ENCODE measurements around the gene LCN9. TPM values are rescaled to one million over a fixed set of nuclear protein-coding genes. Genes with fewer than 3 reads are reported as not detected.

LCN9 gene
- total RNA-seq, 1 experiment from 2014 or later, result 0.52 TPM

DNA sequence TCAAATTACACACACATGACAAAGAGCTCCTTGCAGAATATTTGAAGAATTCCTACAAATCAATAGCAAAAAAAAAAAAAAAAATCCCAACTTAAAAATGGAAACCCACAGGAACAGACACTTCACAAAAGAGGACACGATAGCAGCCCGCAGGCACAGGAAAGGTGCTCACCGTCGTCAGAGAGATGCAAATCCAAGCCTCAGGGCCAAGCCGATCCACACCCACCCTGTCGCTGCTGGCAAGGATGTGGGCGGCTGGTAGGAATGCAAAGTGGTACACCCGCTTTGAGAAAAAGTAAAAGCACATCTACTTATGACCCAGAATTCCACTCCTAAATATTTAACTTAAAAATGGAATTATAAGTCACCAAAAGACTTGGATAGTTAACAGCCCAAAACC, 10.8 kb downstream of the LCN9 start:
- Histone ChIP-seq H2BK120ac (ENCODE audit: low read depth, low read length, poor library complexity, severe bottlenecking) (no peak overlapping the region), H3K4ac (ENCODE audit: low read depth, low read length) (no peak overlapping the region), H4K8ac (replicated peaks; ENCODE audit: insufficient read length, low read depth, low read length) (no peak overlapping the region), H2AK5ac (ENCODE audit: insufficient read length, low read length) (no peak overlapping the region), H3K4me1 (ENCODE audit: insufficient read depth, low read length) (no peaks in the 10 kb centered on the region), H2AFZ (ENCODE audit: low read length) (no peak overlapping the region), H2BK20ac (ENCODE audit: low read depth, low read length, poor library complexity, severe bottlenecking) (no peak overlapping the region), H3K9ac (ENCODE audit: extremely low read depth, insufficient read length, low read length) (no peak overlapping the region), H3K27ac (ENCODE audit: insufficient read length, low read depth, low read length) (no peak overlapping the region), H3K23ac (ENCODE audit: insufficient read length, low read depth, low read length) (no peak overlapping the region), H4K5ac (ENCODE audit: insufficient read length, low read depth, low read length) (no peak overlapping the region), H3K4me2 (ENCODE audit: insufficient read depth, insufficient read length, low read length) (no peak overlapping the region), H3K23me2 (ENCODE audit: insufficient read length, low read depth, low read length, poor library complexity, severe bottlenecking) (no peaks in the 10 kb centered on the region), H3K79me2 (ENCODE audit: insufficient read depth, low read length) (no peaks in the 10 kb centered on the region), H4K91ac (ENCODE audit: insufficient read length, low read depth, low read length) (no peak overlapping the region), H3K79me1 (ENCODE audit: insufficient read depth, low read depth, low read length, poor library complexity, severe bottlenecking) (no peaks in the 10 kb centered on the region), H2BK15ac (ENCODE audit: low read depth, low read length) (no peak overlapping the region), H2BK12ac (ENCODE audit: insufficient read length, low read depth, low read length) (no peak overlapping the region), H3K56ac (ENCODE audit: insufficient read length, low read depth, low read length) (no peak overlapping the region), H3T11ph (ENCODE audit: low read length) (no peak overlapping the region), H3K27me3 (ENCODE audit: insufficient read depth, low read length) (no peaks in the 10 kb centered on the region), H4K20me1 (ENCODE audit: control insufficient read depth, insufficient read depth, insufficient read length) (no peaks in the 10 kb centered on the region), H3K14ac (ENCODE audit: insufficient read depth, low read length) (no peak overlapping the region), H3K18ac (ENCODE audit: insufficient read length, low read depth, low read length) (no peak overlapping the region), H3K9me3 (ENCODE audit: control insufficient read depth, low read depth, low read length) (peaks cover 5% of the 10 kb centered on the region), H2BK5ac (ENCODE audit: insufficient read length, low read length) (no peak overlapping the region)
- no peak overlapping the region; a peak in 1 of 7 replicates for H3K27ac Mint-ChIP-seq
- H3K9me3 Mint-ChIP-seq, result peaks cover 3 to 6% of the 10 kb centered on the region in 2 experiments
- whole genome bisulfite sequencing (ENCODE audit: extremely low coverage, insufficient read length, low lambda C conversion rate), result no CpG with 5 or more reads among the region's 8 CpGs
- H3K27me3 Mint-ChIP-seq (ENCODE audit: low read depth), result peaks cover 2% of the 10 kb centered on the region; the same call in 1 of the 2 replicates
- peaks cover 3 to 4% (median 3%) of the 10 kb centered on the region in 3 experiments; a peak in 4 of 7 replicates for H3K36me3 Mint-ChIP-seq (ENCODE audit: insufficient read depth in 1 of 3, low read depth in 3 of 3)
- H3K4me3 Mint-ChIP-seq, result no peak overlapping the region
- TF ChIP-seq CTCF (conservative IDR thresholded peaks at IDR 0.05), result no peak
- peaks cover 0 to 8% of the 10 kb centered on the region in 2 experiments; a peak in 2 of 4 replicates for H3K4me1 Mint-ChIP-seq
- no peak for DNase-seq
